Fibroblast of lung (primary cell): ENCODE results near the gene DIPK2A. TPM values are rescaled to one million over a fixed set of nuclear protein-coding genes. Genes with fewer than 3 reads are reported as not detected.

Experiments used
- DNase-seq, 2 donors: peaks; one replicate each; pipeline versions ENCODE4 v3.0.0 to v3.0.0-alpha.2; 2010; ENCODE audit warnings: low read depth in 2 of 2
- H2AFZ ChIP-seq: 2 replicates; pipeline ENCODE4 v1.5.1; 2012; ENCODE audit warnings: low read length, control low read depth, inconsistent platforms
- H3K27ac ChIP-seq: 2 replicates; pipeline ENCODE4 v1.5.1; 2011; ENCODE audit warnings: low read length, control low read depth; ENCODE audit not compliant: insufficient read depth
- H3K27me3 ChIP-seq: 2 replicates; pipeline ENCODE4 v1.5.1; 2011; ENCODE audit warnings: mild to moderate bottlenecking, low read length; ENCODE audit not compliant: control insufficient read depth, insufficient read depth
- H3K36me3 ChIP-seq: 2 replicates; pipeline ENCODE4 v1.5.1; 2011; ENCODE audit warnings: low read length; ENCODE audit not compliant: control insufficient read depth, insufficient read depth
- H3K4me1 ChIP-seq: 2 replicates; pipeline ENCODE4 v1.5.1; 2011; ENCODE audit warnings: low read length; ENCODE audit not compliant: control insufficient read depth, insufficient read depth; ENCODE audit errors: extremely low read depth
- H3K4me2 ChIP-seq: 2 replicates; pipeline ENCODE4 v1.5.1; 2011; ENCODE audit warnings: low read length, control low read depth; ENCODE audit not compliant: insufficient read depth; ENCODE audit errors: extremely low read depth
- H3K4me3 ChIP-seq, 4 experiments: fragments of 200-600 bp in 1 of 4; sonication (generic) in 1 of 4; replicated peaks in 1 of 4; 2 replicates each; pipeline ENCODE4 v1.5.1; 2011 to 2016; ENCODE audit warnings: low read length in 4 of 4, low read depth in 3 of 4, mild to moderate bottlenecking in 3 of 4, control low read depth in 2 of 4, inconsistent platforms in 1 of 4, mixed read lengths in 1 of 4; ENCODE audit not compliant: insufficient read depth in 1 of 4; ENCODE audit errors: control extremely low read depth in 1 of 4
- H3K79me2 ChIP-seq: 2 replicates; pipeline ENCODE4 v1.5.1; 2012; ENCODE audit warnings: mild to moderate bottlenecking, low read length, inconsistent platforms; ENCODE audit not compliant: control insufficient read depth, insufficient read depth
- H3K9ac ChIP-seq: 2 replicates; pipeline ENCODE4 v1.5.1; 2011; ENCODE audit warnings: mild to moderate bottlenecking, low read length, control low read depth; ENCODE audit not compliant: insufficient read depth
- H3K9me3 ChIP-seq: 2 replicates; pipeline ENCODE4 v1.5.1; 2012; ENCODE audit warnings: low read depth, low read length; ENCODE audit not compliant: control insufficient read depth, insufficient read depth
- H4K20me1 ChIP-seq: 2 replicates; pipeline ENCODE4 v1.5.1; 2011; ENCODE audit warnings: low read length; ENCODE audit not compliant: control insufficient read depth, insufficient read depth; ENCODE audit errors: extremely low read depth
- EZH2 ChIP-seq: IDR thresholded peaks from 2 replicates; pipeline ENCODE4 v1.5.1; 2012; ENCODE audit warnings: low read length, control low read depth, mild to moderate bottlenecking; ENCODE audit errors: missing control alignments
- polyA plus RNA-seq, 2 donors: library from polyadenylated mRNA; depleted of rRNA in 1 of 2; stranded (reverse) in 1 of 2; unstranded in 1 of 2; fragments of >200 nt; gene quantifications; 2 replicates each; pipeline ENCODE4 v1.2.1, GENCODE V29; 2011 to 2012; ENCODE audit warnings: missing spikeins in 1 of 2
- total RNA-seq: library from RNA; depleted of rRNA; stranded (reverse); fragments of >200 nt; gene quantifications from 2 replicates; pipeline ENCODE4 v1.2.1, GENCODE V29; 2014
- TF ChIP-seq, protein P1 (sequence below), 2 donors: IDR thresholded peaks in 1 of 2; conservative IDR thresholded peaks in 1 of 2; 1 replicate in 1 of 2; 2 replicates in 1 of 2; pipeline ENCODE4 v1.5.1; 2011 to 2012; ENCODE audit warnings: low read length in 2 of 2, control low read depth in 1 of 2, inconsistent platforms in 1 of 2, low read depth in 1 of 2, mild to moderate bottlenecking in 1 of 2

The DIPK2A gene
- total and polyA plus RNA-seq, 2 donors (not counting 1 experiment from before 2014, with no cell fraction given), result 26.4 to 96.1 TPM

DNA sequence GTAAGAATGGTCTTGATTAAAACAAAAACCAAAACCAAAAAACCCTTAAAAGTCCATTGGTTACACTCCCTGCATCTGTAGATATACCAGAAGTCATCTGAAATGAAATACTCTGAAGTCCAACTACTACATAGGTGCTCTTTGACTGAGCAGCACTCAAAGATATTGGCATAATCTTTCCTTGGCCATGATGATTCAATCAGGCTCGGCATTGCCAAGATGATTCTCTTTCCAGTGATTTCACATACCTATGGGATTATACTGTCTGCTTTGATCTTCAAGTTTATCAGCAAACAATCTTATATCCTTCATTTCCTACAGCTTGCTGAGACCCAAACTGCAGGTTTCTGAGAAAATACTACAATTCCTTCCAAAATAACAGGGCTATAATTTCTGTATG lies 35.9 kb upstream of the DIPK2A start:
- no peak overlapping the region for H3K9ac ChIP-seq
- no peaks in the 10 kb centered on the region for H3K4me1 ChIP-seq
- no peaks in the 10 kb centered on the region for H4K20me1 ChIP-seq
- no peaks in the 10 kb centered on the region for H3K79me2 ChIP-seq
- H2AFZ ChIP-seq, result no peak overlapping the region
- no peak overlapping the region for H3K4me2 ChIP-seq
- no peak overlapping the region for H3K27ac ChIP-seq
- DNase-seq, result no peak
- H3K36me3 ChIP-seq, result no peaks in the 10 kb centered on the region
- no peaks in the 10 kb centered on the region for H3K27me3 ChIP-seq
- no peak overlapping the region for H3K4me3 ChIP-seq
- H3K9me3 ChIP-seq, result no peaks in the 10 kb centered on the region
- TF ChIP-seq EZH2, result no peak
- TF ChIP-seq, protein P1, sequence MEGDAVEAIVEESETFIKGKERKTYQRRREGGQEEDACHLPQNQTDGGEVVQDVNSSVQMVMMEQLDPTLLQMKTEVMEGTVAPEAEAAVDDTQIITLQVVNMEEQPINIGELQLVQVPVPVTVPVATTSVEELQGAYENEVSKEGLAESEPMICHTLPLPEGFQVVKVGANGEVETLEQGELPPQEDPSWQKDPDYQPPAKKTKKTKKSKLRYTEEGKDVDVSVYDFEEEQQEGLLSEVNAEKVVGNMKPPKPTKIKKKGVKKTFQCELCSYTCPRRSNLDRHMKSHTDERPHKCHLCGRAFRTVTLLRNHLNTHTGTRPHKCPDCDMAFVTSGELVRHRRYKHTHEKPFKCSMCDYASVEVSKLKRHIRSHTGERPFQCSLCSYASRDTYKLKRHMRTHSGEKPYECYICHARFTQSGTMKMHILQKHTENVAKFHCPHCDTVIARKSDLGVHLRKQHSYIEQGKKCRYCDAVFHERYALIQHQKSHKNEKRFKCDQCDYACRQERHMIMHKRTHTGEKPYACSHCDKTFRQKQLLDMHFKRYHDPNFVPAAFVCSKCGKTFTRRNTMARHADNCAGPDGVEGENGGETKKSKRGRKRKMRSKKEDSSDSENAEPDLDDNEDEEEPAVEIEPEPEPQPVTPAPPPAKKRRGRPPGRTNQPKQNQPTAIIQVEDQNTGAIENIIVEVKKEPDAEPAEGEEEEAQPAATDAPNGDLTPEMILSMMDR (conservative IDR thresholded peaks at IDR 0.05 in 1 of 2, IDR thresholded peaks at IDR 0.05 in 1 of 2; ENCODE audit: low read depth in 1 of 2, low read length in 2 of 2), result no peak

GRCh38 chr3:143950810-143951209 lies 20.8 kb upstream of the DIPK2A start:
- DNase-seq, result no peak
- Histone ChIP-seq H3K9me3 (no peaks in the 10 kb centered on the region), H3K9ac (no peak overlapping the region), H3K4me2 (no peak overlapping the region), H3K4me1 (no peaks in the 10 kb centered on the region), H3K27ac (no peak overlapping the region), H3K27me3 (no peaks in the 10 kb centered on the region), H3K4me3 (no peak overlapping the region), H4K20me1 (no peaks in the 10 kb centered on the region), H3K36me3 (no peaks in the 10 kb centered on the region), H2AFZ (no peak overlapping the region), H3K79me2 (no peaks in the 10 kb centered on the region)
- TF ChIP-seq, protein P1 (conservative IDR thresholded peaks at IDR 0.05 in 1 of 2, IDR thresholded peaks at IDR 0.05 in 1 of 2; ENCODE audit: low read depth in 1 of 2, low read length in 2 of 2), result no peak
- TF ChIP-seq EZH2, result no peak

DNA sequence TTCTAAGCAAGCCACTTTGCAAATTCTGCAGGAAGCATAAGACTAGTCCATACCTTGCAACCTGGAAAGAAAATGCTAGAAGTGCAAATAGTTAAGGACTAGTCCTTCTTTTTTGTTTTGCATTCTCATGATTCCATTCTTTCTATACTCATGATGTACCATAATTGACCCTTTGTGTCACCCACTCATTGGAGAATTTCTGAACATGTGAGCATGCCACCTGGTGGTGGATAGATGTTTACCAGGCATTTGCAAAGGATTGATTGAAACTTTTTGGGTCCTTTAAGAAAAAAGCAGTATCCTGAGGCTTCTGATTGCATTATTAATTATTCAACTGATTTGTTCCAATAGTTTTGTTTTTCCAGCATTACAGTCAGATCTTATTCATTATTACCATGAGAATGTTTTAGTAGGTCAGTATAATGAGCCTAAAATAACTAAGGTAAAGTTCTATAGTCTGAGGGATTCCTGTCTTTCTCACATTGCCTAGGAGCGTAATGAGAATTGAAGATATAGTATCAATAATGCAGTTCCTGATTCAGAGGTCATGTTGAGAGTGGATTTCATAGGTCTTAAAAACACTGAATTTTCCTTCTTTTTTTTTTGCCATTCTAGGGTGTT lies 20.2 kb upstream of the DIPK2A start:
- H2AFZ ChIP-seq, result no peak overlapping the region
- TF ChIP-seq EZH2, result no peak
- TF ChIP-seq, protein P1 (conservative IDR thresholded peaks at IDR 0.05 in 1 of 2, IDR thresholded peaks at IDR 0.05 in 1 of 2; ENCODE audit: low read depth in 1 of 2, low read length in 2 of 2), result peak; percentile 73 to 81
- no peak overlapping the region for H3K27ac ChIP-seq
- H3K27me3 ChIP-seq, result no peaks in the 10 kb centered on the region
- no peaks in the 10 kb centered on the region for H3K9me3 ChIP-seq
- no peaks in the 10 kb centered on the region for H3K4me1 ChIP-seq
- no peak overlapping the region for H3K4me3 ChIP-seq
- H3K9ac ChIP-seq, result no peak overlapping the region
- H3K79me2 ChIP-seq, result no peaks in the 10 kb centered on the region
- DNase-seq, result peak; percentile 36 to 67
- H3K4me2 ChIP-seq, result no peak overlapping the region
- H3K36me3 ChIP-seq, result no peaks in the 10 kb centered on the region
- no peaks in the 10 kb centered on the region for H4K20me1 ChIP-seq
